Glomerular visceral epithelial cell (primary cell): ENCODE data around the gene SNCG.
"Not testable (repeated sequence)": the region's sequence is repeated elsewhere in the genome, so short reads cannot be mapped to it uniquely, and the experiment has no call there.

Source experiments
- DNase-seq: peaks from one replicate; pipeline ENCODE4 v3.0.0-alpha.2; 2016; ENCODE audit errors: extremely low spot score

The SNCG gene

GRCh38 chr10:86974484-86974883 is 16.1 kb downstream of the SNCG start:
- no peak for DNase-seq

GRCh38 chr10:86976362-86977056 is 18.1 kb downstream of the SNCG start:
- no peak for DNase-seq

DNA sequence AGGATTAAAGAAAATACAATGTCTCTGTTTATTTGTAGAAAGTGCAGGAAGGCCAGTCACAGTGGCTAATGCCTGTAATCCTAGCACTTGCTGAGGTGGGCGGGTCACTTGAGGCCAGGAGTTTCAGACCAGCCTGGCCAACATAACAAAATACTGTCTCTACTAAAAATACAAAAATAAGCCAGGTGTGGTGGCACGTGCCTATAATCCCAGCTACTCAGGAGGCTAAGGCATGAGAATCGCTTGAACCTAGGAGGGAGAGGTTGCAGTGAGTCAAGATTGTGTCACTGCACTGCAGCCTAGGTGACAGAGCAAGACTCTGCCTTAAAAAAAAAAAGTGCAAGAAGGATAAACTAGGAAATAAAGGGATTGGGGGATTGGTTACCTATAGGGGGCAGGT is 20.1 kb downstream of the SNCG start:
- DNase-seq, result not testable (repeated sequence)

DNA sequence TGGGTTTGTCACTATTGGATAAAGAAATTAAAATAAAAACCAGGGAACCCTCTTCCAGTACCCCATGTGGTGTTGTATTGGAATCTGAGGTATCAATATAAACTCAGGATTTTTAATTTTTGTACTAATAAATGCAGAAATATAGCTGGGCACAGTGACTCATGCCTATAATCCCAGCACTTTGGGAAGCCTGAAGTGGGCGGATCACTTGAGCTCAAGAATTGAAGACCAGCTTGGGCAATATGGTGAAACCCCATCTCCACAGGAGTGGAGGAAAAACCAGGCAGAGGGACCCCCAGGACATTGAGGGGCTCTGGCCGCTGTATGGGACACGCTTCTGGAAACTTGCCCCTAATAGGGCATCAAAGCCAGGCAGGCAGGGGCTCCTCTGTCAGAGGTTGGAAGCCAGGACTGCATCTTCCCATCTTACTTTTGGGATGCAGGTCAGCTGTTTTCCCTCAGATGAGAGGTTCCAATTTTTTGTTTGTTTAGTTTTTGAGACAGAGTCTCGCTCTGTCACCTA is 21.0 kb downstream of the SNCG start:
- DNase-seq, result no peak

DNA sequence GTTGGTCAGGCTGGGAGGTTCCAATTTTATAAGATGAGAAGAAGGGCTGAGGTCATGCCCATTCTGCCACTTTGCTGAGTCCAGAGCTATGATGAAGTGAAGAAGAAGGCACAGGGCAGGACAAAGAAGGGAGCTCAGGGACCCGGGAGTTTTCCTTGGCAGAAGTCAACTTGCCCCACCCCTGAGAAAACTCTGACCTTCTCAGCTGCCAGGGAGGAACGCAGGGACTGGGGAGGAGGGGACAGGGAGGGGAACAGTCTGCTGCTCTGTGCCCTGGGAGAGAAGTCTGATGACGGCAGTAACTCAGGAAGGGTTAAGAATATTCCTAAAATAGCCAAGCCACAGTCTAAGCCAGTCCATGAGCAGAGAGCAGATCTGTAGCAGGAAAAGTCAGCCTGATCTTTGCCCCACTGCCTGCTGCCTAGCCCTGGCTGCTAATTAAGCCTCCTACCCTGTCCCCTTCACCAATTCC is 21.6 kb downstream of the SNCG start:
- DNase-seq, result no peak

GRCh38 chr10:86981020-86981419 is 22.6 kb downstream of the SNCG start:
- DNase-seq, result not testable (repeated sequence)

DNA sequence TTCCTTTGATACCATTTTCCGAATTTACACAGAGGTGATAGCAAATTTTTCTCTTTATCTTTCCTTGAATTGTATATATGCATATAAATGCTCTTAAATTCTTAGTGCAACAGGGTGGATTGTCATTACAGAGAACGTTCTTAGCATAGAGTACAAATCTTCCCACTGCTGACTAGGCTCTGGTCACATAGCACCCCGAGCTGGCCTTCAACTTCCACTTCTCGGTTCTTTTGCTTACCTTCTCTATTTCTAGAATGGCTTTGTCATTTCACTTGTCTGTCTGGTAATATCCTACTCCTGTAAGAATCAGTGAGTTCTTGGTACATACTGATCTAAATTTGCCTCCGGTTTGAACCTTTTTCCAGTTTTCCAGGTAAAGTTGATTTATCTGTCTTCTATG is 23.3 kb downstream of the SNCG start:
- DNase-seq, result no peak

DNA sequence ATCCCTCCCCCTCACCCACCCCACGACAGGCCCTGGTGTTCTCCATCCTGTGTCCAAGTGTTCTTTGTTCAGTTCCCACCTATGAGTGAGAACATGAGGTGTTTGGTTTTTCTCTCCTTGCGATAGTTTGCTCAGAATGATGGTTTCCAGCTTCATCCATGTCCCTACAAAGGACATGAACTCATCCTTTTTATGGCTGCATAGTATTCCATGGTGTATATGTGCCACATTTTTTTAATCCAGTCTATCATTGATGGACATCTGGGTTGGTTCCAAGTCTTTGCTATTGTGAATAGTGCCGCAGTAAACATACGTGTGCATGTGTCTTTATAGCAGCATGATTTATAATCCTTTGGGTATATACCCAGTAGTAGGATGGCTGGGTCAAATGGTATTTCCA is 26.1 kb downstream of the SNCG start:
- not testable (repeated sequence) for DNase-seq

DNA sequence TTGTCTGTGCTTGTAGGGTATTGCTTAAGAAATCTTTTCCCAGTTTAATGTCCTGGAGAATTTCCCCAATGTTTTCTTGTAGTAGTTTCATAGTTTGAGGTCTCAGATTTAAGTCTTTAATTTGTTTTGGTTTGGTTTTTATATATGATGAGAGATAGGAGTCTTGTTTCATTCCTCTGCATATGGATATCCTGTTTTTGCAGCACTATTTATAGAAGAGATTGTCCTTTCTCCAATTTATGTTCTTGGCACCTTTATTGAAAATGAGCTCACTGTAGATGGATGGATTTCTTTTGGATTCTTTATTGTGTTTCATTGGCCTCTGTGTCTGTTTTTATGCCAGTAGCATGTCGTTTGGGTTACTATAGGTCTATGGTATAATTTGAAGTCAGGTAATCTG is 30.1 kb downstream of the SNCG start:
- DNase-seq, result no peak

DNA sequence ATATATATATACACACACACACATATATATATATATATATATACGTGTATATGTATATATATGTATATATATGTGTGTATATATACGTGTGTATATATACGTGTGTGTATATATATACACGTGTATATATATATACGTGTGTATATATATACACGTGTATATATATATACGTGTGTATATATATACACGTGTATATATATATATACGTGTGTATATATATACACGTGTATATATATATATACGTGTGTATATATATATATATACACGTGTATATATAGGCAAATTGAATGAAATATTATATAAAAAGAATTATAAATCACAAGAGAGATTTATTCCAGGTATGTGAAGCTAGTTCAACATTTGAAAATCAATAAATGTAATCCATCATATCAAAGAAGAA is 33.0 kb downstream of the SNCG start:
- DNase-seq, result not testable (repeated sequence)

DNA sequence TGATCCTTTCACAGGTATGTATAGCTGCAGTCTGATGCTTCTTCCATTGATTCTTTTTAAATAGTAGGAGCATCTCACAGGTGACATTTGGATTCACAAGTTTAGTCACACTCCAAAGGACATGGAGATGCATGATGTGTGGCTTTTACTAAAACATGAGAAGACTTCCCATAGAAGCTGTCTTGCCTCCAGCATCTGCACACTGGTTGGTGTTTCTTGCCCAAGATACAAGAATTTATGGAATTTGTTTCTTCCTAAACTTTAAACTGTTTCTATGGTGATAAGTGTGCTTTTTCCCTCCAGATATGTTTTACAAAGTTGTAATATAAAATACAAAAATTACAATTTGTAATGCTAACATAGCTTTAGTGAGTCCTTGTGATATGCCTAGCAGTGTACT is 34.1 kb downstream of the SNCG start:
- no peak for DNase-seq

DNA sequence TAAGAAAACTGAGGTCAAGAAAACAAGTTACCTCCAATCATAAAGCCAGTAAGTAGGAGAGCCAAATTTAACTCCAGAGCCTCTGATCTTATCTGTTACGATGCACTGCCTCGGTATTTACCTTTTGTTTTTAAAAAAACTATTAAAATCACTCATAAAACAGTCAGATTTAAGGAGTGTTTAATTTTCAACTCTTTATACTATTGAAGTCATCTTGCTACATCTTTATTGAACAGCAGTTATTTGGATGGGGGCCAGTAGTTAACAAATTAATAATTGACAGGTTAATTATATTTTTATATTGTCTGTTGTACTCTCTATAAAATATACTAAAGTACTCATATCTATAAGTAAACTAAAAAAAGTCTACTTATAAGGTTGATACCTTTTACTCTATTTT is 34.5 kb downstream of the SNCG start:
- DNase-seq, result no peak

DNA sequence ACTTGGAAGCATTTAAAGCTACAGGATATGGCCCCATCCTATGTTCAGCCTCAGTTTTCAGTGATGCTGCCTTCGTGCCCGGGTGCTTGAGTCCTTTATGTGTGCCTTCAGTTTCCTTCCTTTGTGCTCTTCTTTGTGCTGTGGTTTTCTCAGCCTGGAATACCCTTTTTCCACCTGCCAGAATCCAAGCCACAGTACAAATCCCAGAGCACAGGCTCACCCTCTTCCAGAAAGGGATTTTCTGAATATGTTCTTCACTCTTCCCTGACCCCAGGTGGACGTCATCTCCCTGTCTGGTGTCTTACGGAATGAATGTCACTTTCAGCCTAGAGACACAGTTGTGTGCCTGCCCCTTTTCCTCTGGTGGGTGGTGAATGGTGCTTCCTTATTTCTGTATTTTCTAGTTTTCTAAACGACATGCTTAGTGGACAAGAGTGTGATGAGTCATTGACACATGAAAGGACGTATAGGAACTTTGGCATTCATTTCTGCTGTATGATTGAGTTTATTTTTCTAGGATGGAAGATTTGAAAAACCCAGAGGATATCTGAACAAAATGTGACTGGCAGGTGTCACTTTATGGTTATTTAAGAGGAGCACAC is 41.5 kb downstream of the SNCG start:
- not testable (repeated sequence) for DNase-seq

DNA sequence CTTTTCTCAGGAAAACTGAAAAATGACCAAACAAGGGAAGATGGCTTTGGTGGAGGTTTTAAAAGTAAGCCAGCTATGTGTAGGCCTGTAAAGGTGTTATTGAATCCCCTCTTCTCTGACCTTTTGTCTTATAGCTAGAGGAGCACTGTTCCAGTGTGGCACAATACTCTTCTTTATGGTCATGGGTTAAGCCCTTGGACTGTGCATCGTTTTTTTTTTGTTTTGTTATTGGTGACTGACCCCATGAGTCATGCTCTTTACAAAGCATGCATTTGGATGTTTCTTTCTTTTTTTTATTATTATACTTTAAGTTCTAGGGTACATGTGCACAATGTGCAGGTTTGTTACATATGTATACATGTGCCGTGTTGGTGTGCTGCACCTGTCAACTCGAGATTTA is 42.1 kb downstream of the SNCG start:
- DNase-seq, result no peak

DNA sequence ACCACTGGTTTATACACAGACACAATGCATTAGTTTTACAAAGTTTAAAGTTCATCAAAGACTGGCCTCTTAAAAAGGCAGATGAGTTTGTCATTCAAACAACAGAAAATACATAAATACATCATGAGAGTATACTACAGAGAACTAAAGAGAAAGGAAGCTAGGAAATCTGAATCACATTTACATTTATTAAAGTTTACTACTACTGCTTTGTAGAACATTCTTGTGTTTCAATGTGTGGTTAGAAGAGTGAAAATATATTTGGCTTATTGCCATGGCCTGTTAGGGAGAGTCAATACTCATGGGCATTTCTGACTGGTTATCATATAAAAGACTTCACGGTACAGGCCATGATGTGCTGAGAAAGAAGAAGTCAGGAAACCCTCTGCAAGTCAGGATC is 48.7 kb downstream of the SNCG start:
- DNase-seq, result not testable (repeated sequence)

- DNase-seq, result not testable (repeated sequence)
Measured at GRCh38 chr10:87007674-87008073, 49.3 kb downstream of the SNCG start.

DNA sequence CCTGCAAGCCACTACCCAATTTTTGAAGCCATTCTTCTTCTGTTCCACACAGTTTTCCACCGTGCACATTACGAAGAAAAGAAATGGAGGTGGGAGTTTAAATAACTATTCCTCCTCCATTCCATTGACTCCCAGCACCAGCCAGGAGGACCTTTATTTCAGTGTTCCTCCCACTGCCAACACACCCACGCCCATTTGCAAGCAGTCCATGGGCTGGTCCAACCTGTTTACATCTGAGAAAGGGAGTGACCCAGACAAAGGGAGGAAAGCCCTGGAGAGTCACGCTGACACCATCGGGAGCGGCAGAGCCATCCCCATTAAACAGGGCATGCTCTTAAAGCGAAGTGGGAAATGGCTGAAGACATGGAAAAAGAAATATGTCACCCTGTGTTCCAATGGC is 49.9 kb downstream of the SNCG start:
- not testable (repeated sequence) for DNase-seq

DNA sequence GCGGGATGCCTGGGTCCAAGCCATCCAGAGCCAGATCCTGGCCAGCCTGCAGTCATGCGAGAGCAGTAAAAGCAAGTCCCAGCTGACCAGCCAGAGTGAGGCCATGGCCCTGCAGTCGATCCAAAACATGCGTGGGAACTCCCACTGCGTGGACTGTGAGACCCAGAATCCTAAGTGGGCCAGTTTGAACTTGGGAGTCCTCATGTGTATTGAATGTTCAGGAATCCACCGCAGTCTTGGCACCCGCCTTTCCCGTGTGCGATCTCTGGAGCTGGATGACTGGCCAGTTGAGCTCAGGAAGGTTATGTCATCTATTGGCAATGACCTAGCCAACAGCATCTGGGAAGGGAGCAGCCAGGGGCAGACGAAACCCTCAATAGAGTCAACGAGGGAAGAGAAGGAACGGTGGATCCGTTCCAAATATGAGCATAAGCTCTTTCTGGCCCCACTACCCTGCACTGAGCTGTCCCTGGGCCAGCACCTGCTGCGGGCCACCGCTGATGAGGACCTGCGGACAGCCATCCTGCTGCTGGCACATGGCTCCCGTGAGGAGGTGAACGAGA is 50.8 kb downstream of the SNCG start:
- not testable (repeated sequence) for DNase-seq
